Activated naive CD4-positive, alpha-beta T cell treated with Interleukin-2 at 50 U/mL for 16 hours (primary cell): ENCODE measurements around the gene INF2.
A peak's percentile ranks its signal among the peaks of the same experiment; 100 is the strongest.
"Not testable (repeated sequence)": the region's sequence is repeated elsewhere in the genome, so short reads cannot be mapped to it uniquely, and the experiment has no call there.

Source experiments
- DNase-seq: peaks from one replicate; pipeline ENCODE4 v3.0.0-alpha.2; 2020

INF2 gene

DNA sequence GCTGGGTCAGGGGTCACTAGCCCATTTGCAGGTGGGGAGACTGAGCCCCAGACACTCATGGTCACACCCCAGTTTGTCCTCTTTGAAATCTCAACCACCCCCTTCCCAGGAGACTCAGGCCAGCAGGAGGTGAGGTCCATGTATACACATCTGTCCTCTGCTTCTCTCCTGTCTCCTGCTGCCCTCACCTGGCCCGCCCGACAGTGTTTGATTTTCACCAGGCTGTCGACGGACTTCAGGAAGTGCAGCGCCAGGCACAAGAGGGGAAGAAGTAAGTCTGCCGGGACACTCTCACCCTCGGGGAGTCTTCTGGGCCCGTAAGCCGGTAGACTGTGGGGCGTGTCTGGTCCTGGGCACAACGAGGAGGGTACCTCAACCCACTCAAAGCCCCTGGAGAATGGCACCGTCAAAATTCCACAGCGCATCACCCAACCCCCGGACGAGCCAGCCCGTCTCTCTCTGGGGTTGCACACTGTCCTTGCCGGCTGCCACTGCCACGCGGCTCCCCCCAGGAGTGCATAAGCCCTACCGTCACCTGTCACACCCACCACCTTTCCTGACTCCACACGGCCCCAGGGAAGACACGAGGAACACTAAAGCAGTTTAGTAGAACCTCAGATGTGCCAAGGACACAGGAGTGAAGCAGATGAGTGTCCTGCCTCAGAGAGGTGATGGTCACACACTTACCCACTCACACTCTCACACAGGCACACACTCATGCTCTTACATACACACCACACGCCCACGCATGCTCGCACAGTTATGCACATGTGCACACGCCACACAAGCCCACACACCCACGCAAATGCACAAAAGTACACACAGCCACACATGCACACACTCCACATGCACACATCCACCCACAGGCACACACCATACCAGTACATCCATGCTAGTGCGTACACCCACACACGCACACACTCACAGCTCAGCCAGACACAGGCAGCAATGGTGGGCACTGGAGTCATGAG is 50.4 kb downstream of the INF2 start:
- DNase-seq = no peak

GRCh38 chr14:104741108-104741802 is 51.8 kb downstream of the INF2 start:
- DNase-seq = no peak

DNA sequence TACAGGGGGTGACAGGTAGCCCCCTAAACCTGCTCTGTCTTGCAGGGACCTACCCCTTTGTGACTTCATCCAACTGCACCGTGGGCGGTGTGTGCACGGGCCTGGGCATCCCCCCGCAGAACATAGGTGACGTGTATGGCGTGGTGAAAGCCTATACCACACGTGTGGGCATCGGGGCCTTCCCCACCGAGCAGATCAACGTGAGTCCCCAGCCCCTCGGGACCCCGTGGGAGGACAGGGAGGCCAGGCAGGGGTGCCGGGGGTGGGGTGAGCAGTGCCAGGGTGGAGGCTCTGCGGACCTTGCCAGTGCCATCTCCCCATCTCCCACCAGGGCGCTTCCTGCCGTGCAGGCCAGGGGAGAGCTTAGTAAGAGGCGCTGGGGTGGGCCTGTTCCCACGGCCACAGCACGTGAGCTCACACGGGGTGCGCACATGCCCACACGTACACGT is 52.4 kb downstream of the INF2 start:
- DNase-seq = peak; percentile 29

DNA sequence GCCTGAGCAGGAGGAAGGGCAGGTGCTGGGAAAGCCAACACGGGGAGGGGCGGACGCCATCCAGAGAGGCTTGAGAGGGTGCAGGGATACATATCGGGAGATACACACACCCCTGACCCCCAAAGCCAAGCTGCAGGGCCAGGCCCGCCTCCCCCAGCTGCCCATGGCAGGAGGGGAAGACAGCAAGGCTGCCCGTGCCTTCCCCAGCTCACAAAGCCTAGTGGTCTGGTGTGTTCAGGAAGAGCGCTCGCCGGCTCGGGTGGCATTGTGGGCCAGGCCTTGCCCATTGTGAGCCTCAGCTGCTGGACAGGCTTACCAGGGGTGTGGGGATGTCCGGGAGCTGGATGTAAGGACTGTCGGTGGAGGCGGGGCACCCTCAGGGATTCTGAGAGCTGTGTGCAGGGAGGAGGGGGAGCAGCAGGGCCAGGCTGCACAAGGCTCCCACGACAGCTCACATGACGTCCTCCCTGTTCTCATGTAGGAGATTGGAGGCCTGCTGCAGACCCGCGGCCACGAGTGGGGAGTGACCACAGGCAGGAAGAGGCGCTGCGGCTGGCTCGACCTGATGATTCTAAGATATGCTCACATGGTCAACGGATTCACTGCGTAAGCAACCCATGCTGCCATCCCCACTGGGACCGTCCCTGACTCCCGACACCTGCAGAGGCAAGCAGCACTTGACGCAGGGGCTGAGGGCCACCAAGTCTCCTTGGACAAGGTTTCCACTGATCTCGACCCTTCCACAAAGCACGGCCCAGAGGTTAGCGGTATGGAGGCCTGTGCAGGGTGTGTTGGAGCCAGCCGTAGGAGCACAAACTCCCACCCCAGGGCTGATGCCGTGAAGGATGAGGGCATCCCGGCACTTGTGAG is 53.4 kb downstream of the INF2 start:
- DNase-seq = no peak

DNA sequence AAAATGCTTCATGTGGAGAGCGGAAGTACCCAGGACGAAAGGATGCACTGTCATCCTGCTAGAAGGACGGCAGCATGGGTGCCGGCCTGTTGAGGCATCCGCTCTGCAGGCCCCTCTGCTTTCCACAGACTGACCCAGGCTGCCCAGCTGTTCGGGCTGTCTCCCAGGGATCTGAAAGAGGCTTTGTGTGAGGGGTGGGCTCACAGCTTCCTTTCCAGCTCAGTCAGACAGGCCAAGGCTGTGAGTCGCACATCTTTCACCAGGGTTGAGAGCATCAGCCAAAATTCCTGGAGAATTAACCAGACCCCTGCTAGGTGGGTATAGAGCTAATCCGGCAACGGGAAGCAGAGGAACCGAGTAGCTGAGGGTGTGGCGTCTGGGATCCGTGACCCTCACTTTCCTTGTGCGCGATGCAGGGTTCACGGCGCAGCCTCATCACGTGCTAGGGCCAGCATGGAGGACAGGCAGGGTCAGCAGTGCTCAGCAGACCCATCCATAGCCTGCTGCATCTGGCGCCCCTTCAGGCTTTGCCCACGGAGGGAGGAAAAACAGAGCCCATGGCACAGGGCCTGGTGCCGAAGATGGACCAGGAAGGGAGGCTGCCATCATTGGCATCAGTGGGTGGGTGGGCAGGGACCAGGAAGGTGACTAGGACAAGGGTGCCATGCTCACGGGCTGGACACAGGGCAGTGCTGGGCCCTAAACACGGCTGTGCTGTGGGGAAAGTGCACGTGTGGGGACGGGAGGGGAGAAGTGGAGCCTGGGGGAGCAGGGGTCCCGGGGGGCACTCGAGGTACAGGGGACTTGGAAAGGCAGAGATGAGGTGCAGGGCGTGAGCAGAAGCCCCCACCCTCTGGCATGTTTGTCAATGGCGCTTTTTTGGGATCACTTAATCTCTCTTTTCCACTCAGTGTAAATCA is 54.3 kb downstream of the INF2 start:
- DNase-seq = no peak

DNA sequence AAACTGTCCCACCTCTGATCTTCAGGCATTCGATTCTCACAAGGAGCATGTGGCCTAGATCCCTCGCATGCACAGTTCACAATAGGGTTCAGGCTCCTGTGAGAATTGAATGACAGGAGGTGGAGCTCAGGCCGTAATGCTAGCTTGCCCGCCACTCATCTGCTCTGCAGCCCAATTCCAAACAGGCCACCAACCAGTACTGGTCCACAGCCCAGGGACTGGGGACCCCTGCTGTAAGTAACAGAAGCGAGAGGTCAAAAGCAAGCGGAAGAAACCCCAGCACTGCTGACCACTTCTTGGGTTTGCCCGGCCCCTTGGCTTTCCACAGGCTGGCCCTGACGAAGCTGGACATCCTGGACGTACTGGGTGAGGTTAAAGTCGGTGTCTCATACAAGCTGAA is 55.1 kb downstream of the INF2 start:
- DNase-seq = no peak

DNA sequence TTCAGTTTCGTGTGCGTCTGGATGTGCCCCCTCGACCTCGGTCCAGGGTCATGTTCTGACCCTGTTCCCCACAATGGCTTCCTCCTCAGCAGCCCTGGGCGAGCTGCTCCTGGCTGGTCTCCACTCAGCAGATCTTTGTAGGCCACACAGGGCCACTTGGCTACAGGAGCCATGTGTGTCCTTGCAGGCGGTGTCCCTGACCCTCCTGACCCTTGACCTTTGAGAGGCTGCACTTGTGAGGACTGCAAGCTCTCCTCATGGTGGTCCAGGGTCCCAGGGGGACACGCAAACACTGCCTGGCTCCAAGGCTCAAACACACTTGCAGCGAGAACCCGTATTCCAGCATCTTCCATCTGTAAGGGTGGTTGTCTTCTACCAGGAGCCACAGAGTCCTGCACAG is 56.0 kb downstream of the INF2 start:
- no peak for DNase-seq

GRCh38 chr14:104746071-104746545 is 56.7 kb downstream of the INF2 start:
- DNase-seq = peak; percentile 52

GRCh38 chr14:104746934-104747481 is 57.6 kb downstream of the INF2 start:
- no peak for DNase-seq

GRCh38 chr14:104747876-104748275 is 58.5 kb downstream of the INF2 start:
- DNase-seq = no peak

GRCh38 chr14:104749111-104749649 is 59.8 kb downstream of the INF2 start:
- no peak for DNase-seq

DNA sequence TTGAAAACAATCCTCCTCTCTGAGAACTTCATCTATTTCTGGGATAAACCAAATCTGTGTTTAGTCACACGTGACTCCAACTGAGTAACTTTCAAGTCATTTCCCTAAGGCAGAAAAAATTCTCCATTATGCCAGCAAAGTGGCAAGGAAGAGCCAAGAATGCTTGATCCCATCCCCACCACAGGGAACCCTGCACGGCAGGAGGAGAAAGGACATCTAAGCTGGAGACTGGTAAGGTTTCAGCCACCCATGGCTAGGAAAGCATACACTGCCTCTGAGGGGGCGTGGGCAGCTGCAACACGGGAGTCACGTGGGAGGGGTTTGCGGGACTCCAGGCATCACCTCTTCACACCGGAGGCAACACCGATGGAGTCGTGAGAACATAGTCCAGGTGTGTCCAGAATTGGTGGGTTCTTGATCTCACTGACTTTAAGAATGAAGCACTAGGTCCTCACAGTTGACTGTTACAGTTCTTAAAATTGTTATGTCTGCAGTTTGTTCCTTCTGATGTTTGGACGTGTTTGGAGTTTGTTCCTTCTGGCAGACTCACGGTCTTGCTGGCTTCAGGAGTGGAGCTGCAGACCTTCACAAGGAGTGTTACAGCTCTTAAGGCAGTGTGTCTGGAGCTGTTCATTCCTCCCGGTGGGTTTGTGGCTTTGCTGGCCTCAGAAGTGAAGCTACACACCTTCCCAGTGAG is 60.8 kb downstream of the INF2 start:
- DNase-seq = no peak

GRCh38 chr14:104750753-104751057 is 61.3 kb downstream of the INF2 start:
- not testable (repeated sequence) for DNase-seq

DNA sequence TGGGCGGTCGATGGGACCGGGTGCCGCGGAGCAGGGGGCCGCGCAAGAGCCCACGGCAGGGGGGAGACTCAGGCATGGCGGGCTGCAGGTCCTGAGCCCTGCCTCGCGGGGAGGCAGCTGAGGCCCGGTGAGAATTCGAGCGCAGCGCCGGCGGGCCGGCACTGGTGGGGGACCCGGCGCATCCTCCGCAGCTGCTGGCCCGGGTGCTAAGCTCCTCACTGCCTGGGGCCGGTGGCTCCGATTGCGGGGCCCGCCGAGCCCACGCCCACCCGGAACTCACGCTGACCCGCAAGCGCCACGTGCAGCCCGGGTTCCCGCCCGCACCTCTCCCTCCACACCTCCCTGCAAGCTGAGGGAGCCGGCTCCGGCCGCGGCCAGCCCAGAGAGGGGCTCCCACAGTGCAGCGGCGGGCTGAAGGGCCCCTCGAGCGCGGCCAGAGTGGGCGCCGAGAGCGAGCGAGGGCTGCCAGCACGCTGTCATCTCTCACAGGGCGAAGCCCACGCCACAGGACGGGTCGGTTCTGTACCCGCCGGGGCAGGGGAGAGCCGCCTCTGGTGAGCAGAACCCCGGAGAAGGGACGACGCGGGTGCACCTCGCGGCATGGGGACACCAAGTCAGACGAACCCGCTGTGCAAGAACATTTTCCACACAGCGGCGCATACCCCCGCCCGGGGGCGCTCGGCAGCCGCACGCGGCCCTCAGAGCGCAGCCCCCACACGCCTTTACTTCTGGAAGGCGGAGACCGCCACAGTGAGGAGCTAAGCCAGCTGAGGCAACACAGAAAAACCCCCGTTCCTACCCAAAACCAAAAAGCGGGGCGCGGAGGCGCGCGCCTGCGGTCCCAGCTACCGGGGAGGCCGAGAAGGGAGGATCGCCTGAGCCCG is 62.4 kb downstream of the INF2 start:
- DNase-seq = no peak

DNA sequence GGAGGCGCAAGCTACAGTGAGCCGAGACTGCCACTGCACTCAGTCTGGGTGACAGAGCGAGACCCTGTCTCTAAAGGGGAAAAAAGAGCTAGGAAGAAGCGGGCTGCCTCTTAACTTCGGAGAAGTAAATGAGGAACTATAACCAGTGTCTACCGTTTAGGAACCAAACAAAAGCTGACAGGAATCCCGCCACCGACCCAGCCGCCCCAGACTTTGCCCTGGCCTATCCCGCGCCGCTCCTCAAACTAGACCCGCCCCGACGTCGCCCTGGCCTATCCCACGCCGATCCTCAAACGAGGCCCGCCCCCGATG is 63.0 kb downstream of the INF2 start:
- DNase-seq = no peak

- peak; percentile 100 for DNase-seq
These were observed 63.5 kb downstream of the INF2 start, which contains the start of gene SIVA1 for GRCh38 chr14:104752735-104753527. TSS of gene SIVA1 (plus strand) at chr14:104753147. CDS start at chr14:104753202, 55 bp downstream.

GRCh38 chr14:104753528-104754212 is 64.3 kb downstream of the INF2 start:
- no peak for DNase-seq

- no peak for DNase-seq
These were observed 64.9 kb downstream of the INF2 start for GRCh38 chr14:104754213-104754851.
